Activated T-helper 17 cell treated with anti-CD3 and anti-CD28 coated beads, Interleukin-2, amount 50 U/mL, for 72 hours (primary cell): ENCODE data around the gene CHN2. TPM values are rescaled to one million over a fixed set of nuclear protein-coding genes. Genes with fewer than 3 reads are reported as not detected.

Experiments used
- ATAC-seq: fragments of 150-1000 bp; cut with Tn5 transposase; replicated peaks from 2 replicates; pipeline ENCODE4 v1.10.0; 2021; ENCODE audit warnings: mild to moderate bottlenecking, moderate library complexity
- H3K27ac Mint-ChIP-seq: one replicate; pipeline ENCODE4 v1.8.0; 2022; ENCODE audit warnings: mixed read lengths
- H3K27me3 Mint-ChIP-seq: one replicate; pipeline ENCODE4 v1.8.0; 2022; ENCODE audit warnings: mixed read lengths
- H3K36me3 Mint-ChIP-seq: one replicate; pipeline ENCODE4 v1.8.0; 2022; ENCODE audit warnings: low read depth, mild to moderate bottlenecking, mixed read lengths
- H3K4me1 Mint-ChIP-seq: one replicate; pipeline ENCODE4 v1.8.0; 2022; ENCODE audit warnings: mixed read lengths
- H3K4me3 Mint-ChIP-seq: one replicate; pipeline ENCODE4 v1.8.0; 2022; ENCODE audit warnings: mild to moderate bottlenecking, mixed read lengths
- H3K9me3 Mint-ChIP-seq: one replicate; pipeline ENCODE4 v1.8.0; 2022; ENCODE audit warnings: mixed read lengths
- total RNA-seq, 2 donors: library from RNA; stranded (reverse); gene quantifications; one replicate each; pipeline ENCODE4 v1.2.3, GENCODE V29; 2022

Gene CHN2
- total RNA-seq, 2 donors from 2014 or later: 0.85 TPM; not detected in 1

DNA sequence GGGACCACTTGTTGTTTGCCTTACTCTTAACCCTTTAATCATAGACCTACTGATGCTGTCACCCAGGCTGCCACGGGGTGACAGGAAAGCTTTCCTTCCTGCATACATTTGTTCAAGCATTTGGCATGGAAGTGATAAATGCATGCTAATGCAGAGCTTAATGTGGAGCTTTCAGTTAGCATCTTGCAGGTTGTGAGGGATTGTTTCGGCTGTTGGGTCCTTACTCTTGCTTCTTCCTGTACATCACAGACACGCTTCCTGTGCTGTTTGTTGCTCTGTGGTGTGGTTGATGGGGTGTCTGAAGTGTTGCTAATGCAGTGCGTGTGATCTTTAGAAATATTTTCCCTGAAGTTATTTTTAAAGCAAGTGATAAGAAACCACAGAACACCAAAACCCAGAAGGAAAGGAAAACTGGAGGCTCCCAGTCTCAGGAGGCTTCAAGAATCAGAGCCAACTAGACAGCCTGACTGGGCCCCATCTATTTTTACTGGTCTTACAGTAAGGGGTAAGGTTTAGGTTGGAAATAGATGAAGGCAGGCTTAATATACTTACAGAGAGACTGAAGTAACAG, 143.1 kb downstream of the CHN2 start:
- H3K27ac Mint-ChIP-seq: no peak overlapping the region
- H3K36me3 Mint-ChIP-seq: no peaks in the 10 kb centered on the region
- H3K4me1 Mint-ChIP-seq: peaks cover 5% of the 10 kb centered on the region
- H3K27me3 Mint-ChIP-seq: no peaks in the 10 kb centered on the region
- ATAC-seq: no peak
- H3K9me3 Mint-ChIP-seq: no peaks in the 10 kb centered on the region
- H3K4me3 Mint-ChIP-seq: no peak overlapping the region

DNA sequence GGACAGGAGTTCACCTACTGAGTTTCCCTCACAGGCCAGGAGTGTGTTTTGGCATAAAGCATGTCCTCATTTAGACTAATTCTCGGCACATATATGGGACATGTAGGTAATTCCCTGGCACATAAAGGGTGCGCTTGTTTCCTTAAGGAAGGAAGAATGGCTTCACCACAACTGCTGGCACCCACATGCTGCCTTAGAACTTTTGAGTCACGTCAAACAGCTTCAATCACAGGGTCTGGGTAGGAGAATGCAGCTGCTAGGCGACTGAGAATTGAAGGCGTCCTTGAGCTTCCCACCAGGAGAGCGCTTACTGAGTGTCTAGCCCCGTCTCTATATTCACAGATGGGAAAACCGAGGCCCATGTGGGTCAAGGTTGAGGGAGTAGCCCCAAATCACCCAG, 146.1 kb downstream of the CHN2 start:
- Mint-ChIP-seq H3K4me3 (no peak overlapping the region), H3K27ac (no peak overlapping the region), H3K36me3 (no peaks in the 10 kb centered on the region), H3K4me1 (peaks cover 5% of the 10 kb centered on the region), H3K27me3 (no peaks in the 10 kb centered on the region), H3K9me3 (no peaks in the 10 kb centered on the region)
- ATAC-seq: no peak

DNA sequence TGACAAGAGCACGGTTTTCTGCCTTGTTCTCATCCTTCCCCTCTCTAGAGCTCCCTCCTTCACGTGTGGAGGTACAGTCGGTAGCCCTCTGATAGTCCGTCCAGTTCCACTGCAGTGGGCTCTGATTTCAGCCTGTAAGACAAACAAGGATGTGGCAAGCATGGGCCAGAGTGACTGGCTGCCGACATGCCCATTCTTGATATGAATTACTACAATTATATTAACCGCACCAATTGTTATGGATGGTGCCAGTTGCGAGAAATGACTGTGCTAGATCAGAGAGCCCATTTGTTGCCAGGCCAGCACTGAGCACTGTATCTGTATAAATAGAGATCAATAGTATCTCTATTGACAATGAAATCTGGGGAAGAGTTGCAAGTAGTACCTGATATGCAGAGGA, 146.6 kb downstream of the CHN2 start:
- Mint-ChIP-seq H3K4me3 (no peak overlapping the region), H3K36me3 (no peaks in the 10 kb centered on the region), H3K27ac (no peak overlapping the region), H3K27me3 (no peaks in the 10 kb centered on the region), H3K9me3 (no peaks in the 10 kb centered on the region), H3K4me1 (peaks cover 5% of the 10 kb centered on the region)
- ATAC-seq: no peak

DNA sequence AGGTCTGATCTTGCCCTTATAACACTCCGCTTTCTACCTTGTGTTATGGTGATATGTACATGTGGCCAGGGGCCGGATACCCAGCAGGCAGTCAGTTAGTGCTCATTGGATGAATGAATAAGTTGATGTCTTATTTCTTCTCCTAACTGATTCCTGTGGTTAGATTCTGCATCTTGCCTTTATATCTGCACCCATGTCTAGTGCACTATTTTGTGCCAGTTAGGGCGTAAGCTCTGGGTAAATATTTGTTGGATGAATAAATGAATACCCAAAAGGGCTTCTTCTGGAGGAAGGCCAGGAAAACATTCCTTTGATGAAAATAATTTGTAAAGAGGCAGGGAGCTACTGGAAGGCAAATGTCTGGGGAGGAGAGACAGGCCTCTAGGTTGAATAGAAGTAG, 148.2 kb downstream of the CHN2 start:
- Mint-ChIP-seq H3K27me3 (no peaks in the 10 kb centered on the region), H3K4me3 (no peak overlapping the region), H3K36me3 (no peaks in the 10 kb centered on the region), H3K27ac (no peak overlapping the region), H3K4me1 (no peaks in the 10 kb centered on the region), H3K9me3 (no peaks in the 10 kb centered on the region)
- no peak for ATAC-seq

DNA sequence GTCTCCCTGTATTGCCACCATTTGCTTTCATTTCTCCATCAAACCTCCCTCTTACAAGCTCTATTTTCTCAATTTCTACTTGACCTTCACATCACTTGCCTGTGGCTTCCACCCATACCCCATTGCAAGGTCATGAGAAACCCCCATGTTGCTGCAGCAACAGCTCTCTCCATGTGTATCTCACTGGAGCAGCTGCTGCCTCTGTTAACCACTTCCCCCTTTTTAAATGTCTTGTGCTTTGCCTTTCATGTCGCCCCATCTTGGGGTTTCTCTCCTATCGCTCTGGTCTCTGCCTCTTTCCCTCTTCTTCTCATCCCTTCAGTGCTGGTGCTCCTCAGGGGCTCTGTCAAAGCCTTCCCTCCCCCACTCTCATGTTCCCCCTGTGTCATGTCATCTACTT, 148.8 kb downstream of the CHN2 start:
- Mint-ChIP-seq H3K36me3 (no peaks in the 10 kb centered on the region), H3K27ac (no peak overlapping the region), H3K4me3 (no peak overlapping the region), H3K27me3 (no peaks in the 10 kb centered on the region), H3K9me3 (no peaks in the 10 kb centered on the region), H3K4me1 (no peaks in the 10 kb centered on the region)
- ATAC-seq: no peak

DNA sequence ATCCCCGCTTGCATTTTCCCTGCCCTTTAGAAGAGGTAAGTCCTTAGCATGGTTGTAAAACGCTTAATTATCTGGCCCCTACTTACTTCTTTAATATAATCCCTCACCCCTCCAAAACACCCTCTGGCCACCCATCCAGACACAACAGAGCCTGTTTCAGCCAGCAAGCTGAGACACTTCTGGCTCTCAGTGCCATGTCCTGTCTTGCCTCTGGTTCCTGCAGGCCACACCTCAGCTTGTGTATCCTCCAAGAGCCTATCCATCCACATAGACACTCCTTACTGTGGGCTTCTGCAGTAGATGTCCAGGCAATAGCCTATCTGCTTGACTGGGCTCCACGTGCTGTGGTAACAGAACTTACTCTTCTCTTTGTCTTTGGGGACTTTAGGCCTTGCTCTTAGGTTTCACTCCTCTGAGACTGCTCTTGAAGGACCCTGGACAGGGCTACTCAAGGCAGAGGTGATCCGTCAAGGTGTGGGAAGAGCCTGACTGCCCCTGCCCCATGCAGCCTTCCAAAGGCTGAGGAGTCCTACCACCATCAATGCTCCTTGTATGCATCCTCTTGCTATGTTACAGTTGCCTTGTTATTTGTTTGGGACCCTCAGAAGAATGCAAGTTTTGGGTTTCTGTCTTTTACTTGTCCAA, 149.9 kb downstream of the CHN2 start:
- no peak overlapping the region for H3K27ac Mint-ChIP-seq
- H3K36me3 Mint-ChIP-seq: no peaks in the 10 kb centered on the region
- no peaks in the 10 kb centered on the region for H3K9me3 Mint-ChIP-seq
- H3K27me3 Mint-ChIP-seq: peaks cover 3% of the 10 kb centered on the region
- ATAC-seq: no peak
- H3K4me1 Mint-ChIP-seq: no peaks in the 10 kb centered on the region
- no peak overlapping the region for H3K4me3 Mint-ChIP-seq

DNA sequence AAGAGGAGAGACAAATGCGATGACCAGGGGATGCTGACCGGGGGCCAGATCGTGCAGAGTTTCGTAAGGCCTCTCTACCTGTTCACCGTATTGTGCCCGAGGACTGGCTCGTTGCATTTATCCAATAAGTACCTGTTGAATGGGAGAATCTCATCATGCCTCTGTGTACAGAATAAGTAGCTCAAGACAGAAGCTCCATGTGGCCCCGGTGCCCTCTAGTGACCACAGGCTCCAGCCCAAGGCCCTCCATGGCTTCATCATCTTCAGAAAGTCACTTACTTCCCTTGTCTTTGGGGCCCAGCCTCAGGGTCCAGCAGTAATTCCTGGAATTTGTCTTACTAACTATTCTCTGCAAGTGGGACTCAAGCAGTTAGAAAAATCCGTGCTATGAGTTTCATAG, 151.0 kb downstream of the CHN2 start:
- Mint-ChIP-seq H3K9me3 (no peaks in the 10 kb centered on the region), H3K4me1 (no peaks in the 10 kb centered on the region), H3K4me3 (no peak overlapping the region), H3K27ac (no peak overlapping the region), H3K36me3 (no peaks in the 10 kb centered on the region), H3K27me3 (peaks cover 7% of the 10 kb centered on the region)
- ATAC-seq: no peak

DNA sequence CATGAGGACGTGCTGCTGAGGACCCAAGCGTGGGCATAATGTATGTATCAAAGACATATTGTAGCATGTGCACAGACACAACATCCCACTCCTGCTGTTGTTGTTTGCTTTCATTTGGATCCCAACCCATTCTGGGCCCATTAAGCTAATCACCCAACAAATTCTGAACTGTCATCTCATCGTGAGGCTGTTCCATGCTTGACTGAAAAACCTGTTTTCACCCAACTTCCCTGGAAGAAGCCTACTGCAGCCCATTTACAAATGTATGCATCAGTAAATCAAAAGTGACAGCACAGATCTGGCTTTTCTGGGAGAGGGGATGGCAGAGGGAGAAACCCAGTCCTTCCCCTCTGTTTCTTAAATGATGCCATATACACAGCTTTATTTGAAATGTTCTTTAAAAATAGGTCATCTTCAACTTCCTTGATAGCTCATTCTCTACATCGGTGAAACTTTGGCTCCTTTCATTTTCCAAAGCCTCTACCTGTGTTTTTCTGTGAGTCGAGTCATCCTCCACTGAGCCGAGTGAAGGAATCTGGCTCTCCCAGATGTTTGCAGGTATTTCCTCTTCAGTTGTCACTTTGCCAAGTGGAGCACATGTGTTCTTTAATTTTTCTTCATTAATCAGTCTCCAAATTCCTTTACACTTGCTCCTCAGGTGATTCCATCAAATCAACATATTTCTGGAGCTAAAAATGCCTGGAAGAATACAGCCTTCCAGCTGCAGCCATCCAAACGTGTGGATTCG, 151.8 kb downstream of the CHN2 start:
- no peaks in the 10 kb centered on the region for H3K9me3 Mint-ChIP-seq
- peaks cover 7% of the 10 kb centered on the region for H3K27me3 Mint-ChIP-seq
- ATAC-seq: no peak
- H3K27ac Mint-ChIP-seq: no peak overlapping the region
- no peaks in the 10 kb centered on the region for H3K4me1 Mint-ChIP-seq
- H3K36me3 Mint-ChIP-seq: no peaks in the 10 kb centered on the region
- no peak overlapping the region for H3K4me3 Mint-ChIP-seq

DNA sequence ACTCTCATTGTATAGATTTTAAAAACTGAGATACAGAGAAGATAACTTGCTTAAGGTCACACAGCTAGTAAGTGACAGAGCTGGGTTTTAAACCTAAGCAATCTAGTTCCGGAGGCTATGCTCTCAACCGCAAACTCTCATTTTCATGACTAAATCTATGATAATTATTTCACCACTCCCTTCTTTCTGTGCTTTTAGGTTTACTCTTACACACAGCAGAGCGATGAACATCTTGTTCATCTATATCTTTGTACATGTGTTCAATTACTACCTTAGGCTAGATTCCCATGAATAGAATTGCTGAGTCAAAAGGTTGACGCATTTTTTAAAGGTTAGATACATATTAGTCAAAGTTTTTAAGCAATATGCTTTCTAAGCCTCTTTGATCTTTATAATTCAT, 154.8 kb downstream of the CHN2 start:
- peaks cover 7% of the 10 kb centered on the region for H3K27me3 Mint-ChIP-seq
- H3K4me1 Mint-ChIP-seq: no peaks in the 10 kb centered on the region
- no peaks in the 10 kb centered on the region for H3K9me3 Mint-ChIP-seq
- ATAC-seq: no peak
- H3K4me3 Mint-ChIP-seq: no peak overlapping the region
- no peaks in the 10 kb centered on the region for H3K36me3 Mint-ChIP-seq
- H3K27ac Mint-ChIP-seq: no peak overlapping the region

DNA sequence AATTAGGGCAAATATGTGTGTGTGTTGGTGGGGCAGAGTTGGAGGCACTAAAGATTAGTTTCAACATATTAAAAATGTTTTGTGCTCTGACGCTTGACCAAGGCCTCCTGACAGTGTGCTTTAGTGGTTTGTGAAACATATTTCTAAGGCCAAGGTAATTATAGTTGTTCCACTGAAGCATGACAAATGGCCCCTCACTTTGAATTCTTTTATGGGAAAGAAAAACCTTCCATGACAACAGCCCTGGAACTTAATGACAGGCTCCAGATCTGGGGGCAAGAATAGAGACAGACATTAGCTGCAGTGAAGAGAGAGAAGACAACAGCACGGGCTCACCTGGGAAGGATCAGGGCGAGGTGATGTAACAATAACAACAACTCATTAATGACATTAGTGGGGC, 155.8 kb downstream of the CHN2 start:
- Mint-ChIP-seq H3K27me3 (peaks cover 7% of the 10 kb centered on the region), H3K27ac (no peak overlapping the region), H3K36me3 (no peaks in the 10 kb centered on the region), H3K9me3 (no peaks in the 10 kb centered on the region), H3K4me3 (no peak overlapping the region), H3K4me1 (no peaks in the 10 kb centered on the region)
- no peak for ATAC-seq

DNA sequence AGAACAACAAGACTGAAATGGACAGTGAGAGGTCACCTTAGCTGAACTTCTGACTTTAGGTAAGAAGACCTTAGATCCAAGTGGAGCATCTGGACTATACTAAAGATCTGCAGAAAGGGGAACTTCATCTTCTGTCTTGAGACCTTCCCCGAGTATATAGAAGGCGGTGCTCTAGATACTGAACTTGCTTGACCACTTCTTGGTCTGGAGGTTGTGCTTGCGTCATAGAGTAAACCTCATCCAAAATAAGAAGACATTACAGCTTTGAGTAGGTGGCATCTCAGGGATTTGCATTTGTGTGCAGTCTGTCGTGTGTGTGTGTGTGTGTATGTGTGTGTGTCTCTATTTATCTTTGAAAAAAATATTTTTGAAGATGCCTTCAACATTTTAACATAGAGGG, 157.5 kb downstream of the CHN2 start:
- Mint-ChIP-seq H3K27me3 (peaks cover 7% of the 10 kb centered on the region), H3K9me3 (no peaks in the 10 kb centered on the region), H3K4me3 (no peak overlapping the region), H3K27ac (no peak overlapping the region), H3K36me3 (no peaks in the 10 kb centered on the region), H3K4me1 (no peaks in the 10 kb centered on the region)
- no peak for ATAC-seq

DNA sequence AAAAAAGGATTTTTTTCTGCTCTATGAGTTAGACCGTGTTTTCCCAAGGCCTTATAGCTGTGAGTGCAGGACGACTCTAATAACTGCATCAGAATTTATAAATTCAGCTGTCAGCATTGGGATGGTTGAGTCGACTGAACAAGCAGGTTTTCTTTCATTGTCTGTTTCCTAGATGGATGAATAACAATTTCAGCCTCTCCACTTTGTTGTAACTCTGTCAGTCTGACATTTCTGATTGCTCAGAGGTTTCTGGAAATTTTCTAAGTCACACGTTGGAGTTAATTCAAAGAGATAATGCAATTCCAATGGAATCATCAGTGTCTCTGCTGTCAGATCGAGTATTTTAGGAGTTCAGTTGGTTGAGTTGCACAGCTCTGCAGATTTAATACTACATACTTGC, 159.2 kb downstream of the CHN2 start:
- H3K27me3 Mint-ChIP-seq: peaks cover 7% of the 10 kb centered on the region
- no peak for ATAC-seq
- H3K4me3 Mint-ChIP-seq: no peak overlapping the region
- H3K4me1 Mint-ChIP-seq: no peaks in the 10 kb centered on the region
- H3K27ac Mint-ChIP-seq: no peak overlapping the region
- H3K36me3 Mint-ChIP-seq: no peaks in the 10 kb centered on the region
- peaks cover under 1% of the 10 kb centered on the region for H3K9me3 Mint-ChIP-seq

DNA sequence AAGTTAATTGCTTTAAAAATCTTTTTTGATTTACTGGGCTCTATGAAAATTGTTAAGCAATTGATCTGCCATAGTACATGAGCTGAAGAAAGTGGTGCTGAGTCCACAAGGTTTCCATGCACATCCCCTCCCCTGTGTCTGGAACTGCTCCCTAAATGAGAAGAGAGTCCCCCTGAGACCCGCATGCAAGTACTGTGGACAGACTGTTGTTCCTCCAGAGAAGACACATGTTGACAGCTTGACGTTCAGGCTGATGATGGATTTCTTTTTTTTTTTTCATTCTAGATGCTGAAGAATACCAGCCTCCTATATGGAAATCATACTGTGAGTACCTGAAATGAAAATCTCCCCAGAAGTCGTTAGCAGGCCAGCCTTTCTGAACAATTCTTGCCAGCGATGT, 159.8 kb downstream of the CHN2 start:
- no peaks in the 10 kb centered on the region for H3K36me3 Mint-ChIP-seq
- H3K9me3 Mint-ChIP-seq: peaks cover 3% of the 10 kb centered on the region
- H3K27ac Mint-ChIP-seq: no peak overlapping the region
- H3K27me3 Mint-ChIP-seq: peaks cover 3% of the 10 kb centered on the region
- H3K4me3 Mint-ChIP-seq: no peak overlapping the region
- H3K4me1 Mint-ChIP-seq: no peaks in the 10 kb centered on the region
- no peak for ATAC-seq

DNA sequence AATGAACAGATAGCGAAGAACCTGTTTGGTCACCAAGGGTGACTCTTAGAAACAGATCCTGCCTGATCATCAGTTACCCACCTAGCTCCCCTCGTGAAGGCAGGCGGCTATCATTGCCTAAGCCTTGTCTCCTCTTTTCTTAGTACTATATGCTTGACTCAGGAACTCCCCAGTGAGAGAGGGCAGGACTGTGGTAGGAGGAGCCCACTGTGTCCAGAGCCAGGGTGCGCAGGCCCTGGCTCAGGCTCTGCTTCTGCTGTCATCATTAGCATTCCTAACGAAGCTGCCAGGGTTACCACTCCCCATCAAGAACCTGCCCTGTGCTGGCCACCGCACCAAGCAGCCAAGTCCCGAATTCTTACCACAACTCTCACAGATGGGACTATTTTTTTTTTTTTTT, 160.8 kb downstream of the CHN2 start:
- Mint-ChIP-seq H3K9me3 (peaks cover 3% of the 10 kb centered on the region), H3K27me3 (peaks cover 2% of the 10 kb centered on the region), H3K36me3 (no peaks in the 10 kb centered on the region), H3K4me1 (no peaks in the 10 kb centered on the region), H3K27ac (no peak overlapping the region), H3K4me3 (no peak overlapping the region)
- ATAC-seq: no peak

DNA sequence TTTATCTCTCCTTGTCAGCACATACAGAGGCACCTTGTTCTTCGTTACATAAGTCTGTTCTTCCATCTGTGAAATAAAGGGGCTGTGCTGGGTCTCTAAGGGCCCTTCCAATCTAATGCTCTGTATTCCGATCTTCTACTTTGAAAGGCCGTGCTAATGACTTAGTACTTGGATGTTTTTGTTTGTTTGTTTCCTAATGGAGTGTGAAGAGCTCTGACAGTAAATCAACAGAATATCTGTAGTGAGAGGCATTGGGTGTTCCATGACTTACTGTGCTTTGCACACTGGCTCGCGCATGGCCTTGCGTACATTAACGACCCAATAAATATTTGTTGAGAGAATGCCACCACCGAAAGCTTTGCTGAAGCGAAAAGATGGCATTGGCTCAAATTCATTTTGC, 162.1 kb downstream of the CHN2 start:
- Mint-ChIP-seq H3K4me3 (no peak overlapping the region), H3K4me1 (no peaks in the 10 kb centered on the region), H3K27me3 (no peaks in the 10 kb centered on the region), H3K27ac (no peak overlapping the region), H3K9me3 (peaks cover 3% of the 10 kb centered on the region), H3K36me3 (no peaks in the 10 kb centered on the region)
- ATAC-seq: no peak
